ENCODE data around the gene RBM4B. TPM values are rescaled to one million over a fixed set of nuclear protein-coding genes. Genes with fewer than 3 reads are reported as not detected.

RBM4B gene
- total and polyA plus RNA-seq, 2 of the 13 experiments (the other 11 are each of a cell fraction or from before 2014, with no cell fraction given): 25.8 to 32.4 TPM

DNA sequence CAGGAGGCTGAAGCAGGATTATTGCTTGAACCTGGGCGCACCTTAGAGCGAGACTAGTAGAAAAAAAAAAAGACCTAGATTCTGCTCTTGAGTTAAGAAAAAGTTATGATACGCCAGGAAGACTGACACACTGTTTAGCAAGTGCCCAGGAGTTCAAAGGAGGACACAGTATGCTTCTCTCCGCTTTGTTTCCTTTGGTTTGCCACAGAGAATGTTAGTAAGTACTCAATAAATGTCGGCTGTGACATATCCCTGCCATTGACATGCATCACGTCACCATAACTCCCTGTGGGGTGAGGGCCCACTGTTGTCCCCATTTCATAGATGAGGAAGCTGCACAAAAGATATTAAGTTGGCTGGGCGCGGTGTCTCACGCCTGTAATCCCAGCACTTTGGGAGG, 44.3 kb upstream of the RBM4B start:
- ChIA-PET CTCF (ENCODE audit: low intra/inter-chr PET ratio, low total read pairs) (no interaction called here), POLR2A (no interaction called here)
- WGBS (ENCODE audit: low lambda C conversion rate): 87% methylated on average over 9 of the region's 9 CpGs
- Histone ChIP-seq H3K36me3 (replicated peaks in 1 of 2; ENCODE audit: control insufficient read depth in 1 of 2, insufficient read depth in 2 of 2, low read length in 2 of 2) (no peaks in the 10 kb centered on the region), H3K4me2 (ENCODE audit: low read depth, low read length) (no peak overlapping the region), H3K4me1 (ENCODE audit: insufficient read depth, low read length) (peaks cover 62% of the 10 kb centered on the region), H3K4me3 (replicated peaks in 1 of 3; ENCODE audit: insufficient read depth in 1 of 3, low read depth in 2 of 3, low read length in 3 of 3) (no peak overlapping the region), H4K20me1 (ENCODE audit: insufficient read depth, low read length) (no peaks in the 10 kb centered on the region), H2AFZ (ENCODE audit: low read length) (no peak overlapping the region), H3K27me3 (ENCODE audit: control insufficient read depth in 1 of 2, insufficient read depth in 2 of 2, low read length in 2 of 2) (peaks cover 3 to 26% of the 10 kb centered on the region in 2 experiments; a peak in 3 of 5 replicates), H3K27ac (ENCODE audit: extremely low read length, insufficient read depth, low read length) (no peak overlapping the region), H3K9ac (ENCODE audit: insufficient read depth, low read depth, low read length) (no peak overlapping the region), H3K79me2 (ENCODE audit: insufficient read depth, low read length) (no peaks in the 10 kb centered on the region), H3K9me3 (ENCODE audit: low read length) (no peaks in the 10 kb centered on the region)
- no peak for ATAC-seq
- BruUV-seq (replicated peaks): no TSS peak
- in situ Hi-C loops (cut with HindIII; ENCODE audit: extremely low pct_ligation_motif_present, low pct_unique_long_range_greater_than_20kb): no loop called here
- no peak for TF ChIP-seq PAX8 (CRISPR knock-in tag; IDR thresholded peaks at IDR 0.05; ENCODE audit: borderline replicate concordance)
- TF ChIP-seq, protein P1, sequence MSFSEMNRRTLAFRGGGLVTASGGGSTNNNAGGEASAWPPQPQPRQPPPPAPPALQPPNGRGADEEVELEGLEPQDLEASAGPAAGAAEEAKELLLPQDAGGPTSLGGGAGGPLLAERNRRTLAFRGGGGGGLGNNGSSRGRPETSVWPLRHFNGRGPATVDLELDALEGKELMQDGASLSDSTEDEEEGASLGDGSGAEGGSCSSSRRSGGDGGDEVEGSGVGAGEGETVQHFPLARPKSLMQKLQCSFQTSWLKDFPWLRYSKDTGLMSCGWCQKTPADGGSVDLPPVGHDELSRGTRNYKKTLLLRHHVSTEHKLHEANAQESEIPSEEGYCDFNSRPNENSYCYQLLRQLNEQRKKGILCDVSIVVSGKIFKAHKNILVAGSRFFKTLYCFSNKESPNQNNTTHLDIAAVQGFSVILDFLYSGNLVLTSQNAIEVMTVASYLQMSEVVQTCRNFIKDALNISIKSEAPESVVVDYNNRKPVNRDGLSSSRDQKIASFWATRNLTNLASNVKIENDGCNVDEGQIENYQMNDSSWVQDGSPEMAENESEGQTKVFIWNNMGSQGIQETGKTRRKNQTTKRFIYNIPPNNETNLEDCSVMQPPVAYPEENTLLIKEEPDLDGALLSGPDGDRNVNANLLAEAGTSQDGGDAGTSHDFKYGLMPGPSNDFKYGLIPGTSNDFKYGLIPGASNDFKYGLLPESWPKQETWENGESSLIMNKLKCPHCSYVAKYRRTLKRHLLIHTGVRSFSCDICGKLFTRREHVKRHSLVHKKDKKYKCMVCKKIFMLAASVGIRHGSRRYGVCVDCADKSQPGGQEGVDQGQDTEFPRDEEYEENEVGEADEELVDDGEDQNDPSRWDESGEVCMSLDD (CRISPR knock-in tag; IDR thresholded peaks at IDR 0.05; ENCODE audit: borderline replicate concordance): no peak
- intact Hi-C loops (cut with micrococcal nuclease; ENCODE audit: unreplicated experiment): no loop called here
- no peak for FAIRE-seq
- no peak for DNase-seq (ENCODE audit: low spot score)

DNA sequence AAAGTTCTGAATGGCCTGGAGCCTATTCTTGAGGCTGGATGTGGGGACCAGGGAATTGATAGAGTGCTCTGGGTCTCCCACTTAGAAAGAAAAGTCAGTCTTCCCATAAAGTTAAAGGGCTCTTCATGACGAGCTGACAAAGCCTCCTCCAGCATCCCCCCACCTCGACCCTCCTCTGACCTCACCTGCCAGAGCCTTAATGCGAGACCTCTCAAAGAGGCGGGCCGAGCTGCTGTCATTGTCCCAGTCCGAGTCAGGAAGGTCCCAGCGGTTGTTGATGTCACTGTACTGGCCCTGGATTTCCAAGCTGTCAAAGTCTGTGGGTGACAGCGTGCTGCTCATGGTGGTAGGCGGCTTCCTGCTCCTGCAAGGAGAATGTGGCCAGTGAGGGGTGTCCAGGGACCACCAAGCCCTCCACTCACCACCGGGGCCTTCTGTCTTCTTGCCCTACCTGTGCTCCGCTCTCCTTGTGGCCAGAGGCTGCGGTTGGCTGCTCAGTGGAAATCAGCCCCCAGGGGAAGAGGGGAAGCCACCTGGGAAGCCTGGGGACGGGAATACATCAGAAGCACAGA, 43.3 kb upstream of the RBM4B start:
- peaks cover 0 to 16% of the 10 kb centered on the region in 2 experiments; a peak in 2 of 5 replicates for H3K27me3 ChIP-seq (ENCODE audit: control insufficient read depth in 1 of 2, insufficient read depth in 2 of 2, low read length in 2 of 2)
- no peak overlapping the region for H2AFZ ChIP-seq (ENCODE audit: low read length)
- H3K9me3 ChIP-seq (ENCODE audit: low read length): no peaks in the 10 kb centered on the region
- in situ Hi-C loops (cut with HindIII; ENCODE audit: extremely low pct_ligation_motif_present, low pct_unique_long_range_greater_than_20kb): no loop called here
- ATAC-seq (no peak), DNase-seq (ENCODE audit: low spot score) (no peak), FAIRE-seq (no peak)
- H3K9ac ChIP-seq (ENCODE audit: insufficient read depth, low read depth, low read length): no peak overlapping the region
- WGBS (ENCODE audit: low lambda C conversion rate): 81% methylated on average over 6 of the region's 13 CpGs
- no TSS peak for BruUV-seq (replicated peaks)
- H3K4me1 ChIP-seq (ENCODE audit: insufficient read depth, low read length): peaks cover 58% of the 10 kb centered on the region
- intact Hi-C loops (cut with micrococcal nuclease; ENCODE audit: unreplicated experiment): no loop called here
- ChIA-PET CTCF (ENCODE audit: low intra/inter-chr PET ratio, low total read pairs) (no interaction called here), POLR2A (interaction anchor here (1.0 kb wide), 1 partner anchor 432 kb away, joined by 3 read pairs; the partner anchor contains the start of gene YIF1A)
- no peaks in the 10 kb centered on the region for H4K20me1 ChIP-seq (ENCODE audit: insufficient read depth, low read length)
- H3K36me3 ChIP-seq (replicated peaks in 1 of 2; ENCODE audit: control insufficient read depth in 1 of 2, insufficient read depth in 2 of 2, low read length in 2 of 2): no peaks in the 10 kb centered on the region
- peak overlapping the region in 1 of 3 experiments; percentile 53; a peak in 1 of 6 replicates for H3K4me3 ChIP-seq (replicated peaks in 1 of 3; ENCODE audit: insufficient read depth in 1 of 3, low read depth in 2 of 3, low read length in 3 of 3)
- no peaks in the 10 kb centered on the region for H3K79me2 ChIP-seq (ENCODE audit: insufficient read depth, low read length)
- H3K4me2 ChIP-seq (ENCODE audit: low read depth, low read length): peak overlapping the region; percentile 66; the same call in 1 of the 2 replicates
- no peak overlapping the region for H3K27ac ChIP-seq (ENCODE audit: extremely low read length, insufficient read depth, low read length)
- TF ChIP-seq FLYWCH1 (CRISPR knock-in tag; IDR thresholded peaks at IDR 0.05) (no peak), SP140L (CRISPR knock-in tag; IDR thresholded peaks at IDR 0.05; ENCODE audit: borderline replicate concordance) (no peak), ZNF205 (CRISPR knock-in tag; IDR thresholded peaks at IDR 0.05) (no peak), NFKBIZ (CRISPR knock-in tag; IDR thresholded peaks at IDR 0.05) (no peak), SOX13 (IDR thresholded peaks at IDR 0.05) (no peak), SOX13 (CRISPR knock-in tag; conservative IDR thresholded peaks at IDR 0.05 in 1 of 2, IDR thresholded peaks at IDR 0.05 in 1 of 2) (no peak), ZNF3 (CRISPR knock-in tag; IDR thresholded peaks at IDR 0.05) (no peak), ERF (CRISPR knock-in tag; IDR thresholded peaks at IDR 0.05) (no peak), YEATS4 (CRISPR knock-in tag; IDR thresholded peaks at IDR 0.05; ENCODE audit: borderline replicate concordance) (no peak), HMGA1 (CRISPR knock-in tag; conservative IDR thresholded peaks at IDR 0.05) (no peak), DR1 (CRISPR knock-in tag; IDR thresholded peaks at IDR 0.05) (no peak), ZNF562 (CRISPR knock-in tag; IDR thresholded peaks at IDR 0.05; ENCODE audit: borderline replicate concordance) (no peak), ZKSCAN5 (CRISPR knock-in tag; IDR thresholded peaks at IDR 0.05) (no peak)
- TF ChIP-seq, protein P2, sequence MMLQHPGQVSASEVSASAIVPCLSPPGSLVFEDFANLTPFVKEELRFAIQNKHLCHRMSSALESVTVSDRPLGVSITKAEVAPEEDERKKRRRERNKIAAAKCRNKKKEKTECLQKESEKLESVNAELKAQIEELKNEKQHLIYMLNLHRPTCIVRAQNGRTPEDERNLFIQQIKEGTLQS (CRISPR knock-in tag; IDR thresholded peaks at IDR 0.05): no peak

All from HepG2 (cell line).